Stimulated activated CD4-positive, alpha-beta T cell treated with anti-CD3 and anti-CD28 coated beads, Interleukin-1b, Interleukin-23, amount 100 ng/mL, for 1 hour (primary cell): ENCODE data around the gene MAP6.

Experiments
- DNase-seq, 2 donors: peaks; one replicate each; pipeline ENCODE4 v3.0.0-alpha.2; 2020; ENCODE audit warnings: low read depth in 2 of 2

MAP6 gene

DNA sequence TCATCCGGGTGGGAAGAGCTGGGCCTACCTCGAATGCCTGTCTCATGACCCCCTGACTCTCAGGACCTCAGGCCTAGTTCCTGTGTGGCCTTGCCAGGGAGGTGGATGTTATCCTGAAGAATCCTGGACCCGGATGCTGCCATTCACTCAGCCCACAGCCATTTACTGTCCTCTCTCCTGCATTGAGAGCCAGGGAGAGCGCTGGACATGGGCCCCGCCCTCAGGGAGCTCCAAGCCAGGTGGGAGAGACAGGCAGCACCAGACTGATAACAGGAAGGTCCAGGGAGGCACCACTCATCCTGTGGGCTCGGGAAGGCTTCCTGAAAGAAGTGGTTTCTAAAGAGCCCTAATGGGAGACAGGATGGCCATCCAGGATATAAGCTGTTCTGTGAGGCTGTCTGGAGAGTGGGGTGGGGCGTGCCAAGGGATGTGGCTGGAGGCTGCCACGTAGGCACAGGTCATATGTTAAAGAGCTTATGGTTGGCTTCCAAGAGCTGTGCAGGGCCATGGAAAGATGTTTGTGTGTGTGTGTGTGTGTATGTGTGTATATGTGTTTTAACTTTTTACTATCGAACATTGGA, 98.2 kb downstream of the MAP6 start:
- DNase-seq: no peak

DNA sequence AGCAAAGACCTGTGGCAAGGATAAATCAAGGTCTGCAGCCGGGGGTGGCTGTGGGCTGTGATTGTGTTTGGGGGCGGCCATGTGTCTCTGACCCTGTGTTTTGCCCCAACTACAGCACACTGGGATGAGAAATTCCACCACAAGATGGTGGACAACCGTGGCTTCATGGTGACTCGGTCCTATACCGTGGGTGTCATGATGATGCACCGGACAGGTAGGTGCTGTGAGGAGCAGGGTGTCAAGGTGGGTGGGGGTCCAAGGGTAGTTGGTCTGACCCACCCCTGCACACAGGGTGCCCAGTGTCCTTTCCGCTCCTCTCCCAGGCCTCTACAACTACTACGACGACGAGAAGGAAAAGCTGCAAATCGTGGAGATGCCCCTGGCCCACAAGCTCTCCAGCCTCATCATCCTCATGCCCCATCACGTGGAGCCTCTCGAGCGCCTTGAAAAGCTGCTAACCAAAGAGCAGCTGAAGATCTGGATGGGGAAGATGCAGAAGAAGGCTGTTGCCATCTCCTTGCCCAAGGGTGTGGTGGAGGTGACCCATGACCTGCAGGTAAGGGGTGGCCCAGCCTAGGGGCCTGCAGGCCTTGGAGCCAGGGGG, 100.1 kb downstream of the MAP6 start:
- DNase-seq: no peak

DNA sequence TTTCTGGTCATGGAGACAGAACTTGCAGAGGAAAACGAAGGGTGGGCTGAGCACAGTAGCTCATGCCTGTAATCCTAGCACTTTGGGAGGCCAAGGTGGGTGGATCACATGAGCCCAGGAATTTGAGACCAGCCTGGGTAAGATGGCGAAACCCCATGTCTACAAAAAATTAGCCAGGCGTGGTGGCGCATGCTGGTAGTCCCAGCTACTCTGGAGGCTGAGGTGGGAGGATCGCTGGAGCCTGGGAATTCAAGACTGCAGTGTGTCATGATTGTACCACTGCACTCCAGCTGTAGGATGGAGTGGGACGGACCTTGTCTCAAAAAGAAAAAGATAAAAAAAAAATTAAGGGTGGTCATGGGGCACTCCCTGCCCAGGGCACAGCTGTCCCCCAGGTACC, 100.9 kb downstream of the MAP6 start:
- DNase-seq: no peak

- DNase-seq: no peak
Measured at GRCh38 chr11:75566763-75567279, 102.0 kb downstream of the MAP6 start.

GRCh38 chr11:75565916-75566762, 102.7 kb downstream of the MAP6 start:
- no peak for DNase-seq

DNA sequence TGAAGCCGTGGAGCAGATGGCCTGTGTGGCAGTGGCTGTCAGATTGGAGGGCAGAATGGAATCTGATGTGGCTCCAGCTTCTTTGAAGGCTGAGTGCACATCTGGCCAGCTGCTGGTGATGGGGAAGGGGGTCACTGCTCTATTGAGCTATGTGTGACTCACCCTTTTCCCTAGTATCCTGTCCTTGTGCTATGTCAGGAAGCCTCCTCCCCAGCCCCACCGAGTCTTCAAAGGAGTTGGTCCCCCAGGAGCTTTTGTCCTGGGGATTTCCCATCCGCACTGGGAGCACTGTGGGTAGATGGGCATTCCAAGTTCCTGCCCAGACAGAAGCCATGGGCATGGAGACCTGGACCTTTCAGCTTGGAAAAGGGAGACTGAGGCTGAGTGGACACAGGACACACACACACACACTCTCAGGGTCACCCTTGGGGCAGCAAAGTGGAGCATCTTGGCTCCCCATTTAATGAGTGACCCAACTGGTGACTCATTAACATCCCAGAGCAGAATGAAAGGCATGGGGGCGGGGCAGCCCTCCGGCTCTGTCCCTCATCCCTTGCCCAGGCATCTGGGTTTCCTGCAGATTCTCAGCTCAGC, 103.5 kb downstream of the MAP6 start:
- no peak for DNase-seq

DNA sequence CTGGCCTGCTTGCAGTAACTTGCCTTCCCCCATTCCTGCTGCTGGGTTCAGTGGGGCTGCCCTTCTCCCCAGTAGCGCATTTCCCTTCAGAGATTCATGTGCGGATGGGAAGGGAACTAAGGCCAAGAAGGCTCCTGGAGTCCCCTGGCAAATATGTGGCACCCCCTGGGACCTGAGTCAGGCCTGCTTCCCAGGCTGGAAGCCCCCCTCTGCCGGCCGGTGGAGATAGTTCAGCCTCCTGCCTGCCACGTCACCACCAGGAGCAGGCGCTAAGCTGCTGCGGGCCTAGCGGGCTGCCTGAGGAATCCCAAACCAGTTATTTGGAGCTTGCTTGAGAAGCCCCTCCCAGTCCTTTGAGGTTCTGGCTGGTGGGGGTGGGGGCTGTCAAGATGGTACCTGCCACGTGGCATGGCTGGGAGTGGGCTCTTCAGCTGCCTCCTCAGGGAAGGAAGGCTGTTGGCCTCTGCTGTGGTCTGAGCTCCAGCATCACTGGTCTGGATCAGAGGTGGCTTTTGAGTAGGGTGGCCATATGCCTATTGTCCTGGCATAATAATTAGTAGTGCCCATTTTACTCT, 104.8 kb downstream of the MAP6 start:
- DNase-seq: no peak

- no peak for DNase-seq
Measured at GRCh38 chr11:75563501-75563977, 105.3 kb downstream of the MAP6 start.

- DNase-seq: no peak
Measured at GRCh38 chr11:75562836-75563484, 105.9 kb downstream of the MAP6 start.

- peak in 1 of 2 donors; percentile 34 for DNase-seq
Measured at GRCh38 chr11:75562048-75562835, 106.6 kb downstream of the MAP6 start, which contains the start of gene SERPINH1. TSS of gene SERPINH1 (plus strand) at chr11:75562253. CDS start at chr11:75566350, 4,097 bp downstream.

DNA sequence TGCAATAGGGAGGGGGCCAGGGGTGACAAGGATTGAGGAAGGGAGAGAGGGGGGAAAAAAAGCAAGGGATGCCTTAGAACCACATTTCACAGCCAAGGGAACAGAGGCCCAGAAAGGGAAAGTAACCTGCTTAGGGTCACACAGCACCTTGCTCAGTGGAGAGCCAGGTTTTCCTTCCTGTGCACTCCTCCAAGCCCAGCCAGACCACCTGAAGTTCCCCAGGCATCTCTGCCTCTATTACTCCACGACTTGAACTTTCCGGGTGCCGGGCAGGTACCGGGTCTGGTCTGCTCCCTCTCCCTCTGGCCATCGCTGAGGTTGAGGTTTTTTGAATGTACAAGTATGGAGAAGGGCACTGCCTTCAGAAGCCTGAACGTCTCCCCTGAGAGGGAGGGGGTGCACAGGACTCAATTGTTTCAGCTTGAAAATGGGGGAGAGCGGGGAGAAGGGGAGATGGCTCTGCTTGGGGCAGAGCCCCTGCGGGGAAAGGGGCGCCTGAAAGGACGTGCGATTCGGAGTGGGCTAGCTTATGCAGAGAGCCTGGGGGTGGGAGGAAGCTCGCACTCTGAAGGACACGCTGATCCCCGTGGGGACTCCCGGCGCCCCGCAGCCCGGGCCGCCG, 107.3 kb downstream of the MAP6 start:
- no peak for DNase-seq

- no peak for DNase-seq
Measured at GRCh38 chr11:75560644-75561043, 108.2 kb downstream of the MAP6 start.

GRCh38 chr11:75558939-75559843, 109.6 kb downstream of the MAP6 start:
- DNase-seq: no peak

- DNase-seq: no peak
Measured at GRCh38 chr11:75557666-75558494, 111.0 kb downstream of the MAP6 start.

GRCh38 chr11:75556275-75556674, 112.6 kb downstream of the MAP6 start:
- no peak for DNase-seq

GRCh38 chr11:75555079-75555811, 113.6 kb downstream of the MAP6 start:
- DNase-seq: no peak
